ENCODE results near the gene CLMP. TPM values are rescaled to one million over a fixed set of nuclear protein-coding genes. Genes with fewer than 3 reads are reported as not detected.

CLMP gene, protein sequence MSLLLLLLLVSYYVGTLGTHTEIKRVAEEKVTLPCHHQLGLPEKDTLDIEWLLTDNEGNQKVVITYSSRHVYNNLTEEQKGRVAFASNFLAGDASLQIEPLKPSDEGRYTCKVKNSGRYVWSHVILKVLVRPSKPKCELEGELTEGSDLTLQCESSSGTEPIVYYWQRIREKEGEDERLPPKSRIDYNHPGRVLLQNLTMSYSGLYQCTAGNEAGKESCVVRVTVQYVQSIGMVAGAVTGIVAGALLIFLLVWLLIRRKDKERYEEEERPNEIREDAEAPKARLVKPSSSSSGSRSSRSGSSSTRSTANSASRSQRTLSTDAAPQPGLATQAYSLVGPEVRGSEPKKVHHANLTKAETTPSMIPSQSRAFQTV
- 16.1 and 17.3 TPM in 2 replicates for total RNA-seq (2014; rRNA removed; shearing (Covaris generic))

DNA sequence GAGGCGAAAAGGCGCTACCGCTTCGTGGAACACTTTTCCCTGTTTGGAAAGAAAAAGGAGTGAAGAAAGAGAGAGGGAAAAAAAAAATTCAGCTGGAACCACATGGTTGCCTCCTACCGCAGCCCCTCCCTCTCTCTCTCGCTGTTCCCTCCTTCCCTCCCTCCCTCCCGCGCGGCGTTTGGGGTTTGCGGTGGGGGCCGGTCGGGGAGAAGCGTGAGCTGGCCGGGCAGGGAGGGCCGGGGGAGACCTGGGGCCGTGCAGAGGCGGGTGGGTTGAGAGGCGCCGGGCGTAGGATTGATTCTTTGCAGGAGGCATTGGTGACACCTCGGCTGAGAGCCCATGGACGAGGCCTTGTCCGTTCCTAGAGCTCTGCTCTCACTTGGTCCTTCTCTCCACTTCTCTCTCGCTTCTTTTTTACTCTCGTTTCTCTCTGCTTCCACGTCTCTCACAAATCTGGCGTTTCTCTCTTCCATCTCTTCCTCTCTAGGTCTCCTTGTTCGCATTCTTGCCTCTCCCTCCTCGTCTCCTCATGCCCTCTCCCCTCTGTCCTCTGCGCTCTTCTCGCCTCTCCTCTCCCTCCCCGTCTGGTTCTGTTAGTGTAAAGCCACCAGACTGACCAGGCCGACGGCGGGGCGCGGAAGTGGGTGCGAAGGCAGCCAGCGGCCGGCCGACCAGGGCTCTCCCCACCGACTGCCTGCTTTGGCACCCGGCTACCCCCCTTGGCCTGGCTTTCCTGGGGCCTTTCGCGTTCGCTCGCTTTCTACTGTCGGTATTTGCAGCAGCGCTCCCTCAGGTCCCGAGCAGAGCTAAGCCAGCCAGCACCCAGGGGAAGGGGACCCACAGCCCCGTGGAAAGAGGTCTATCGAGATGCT, at the start of gene CLMP:
TSS of gene CLMP (minus strand) at position 61 of the 872 bp plus-strand sequence. CDS start 308 bp downstream, outside the sequence.
- peak; percentile 50 to 60 for DNase-seq
- no peaks in the 10 kb centered on the region for H3K27me3 ChIP-seq
- no peaks in the 10 kb centered on the region for H3K9me3 ChIP-seq (replicated peaks)
- peak within 1 kb of the TSS; percentile 58 for H3K27ac ChIP-seq
- H3K4me1 ChIP-seq, result 0 out of 2 replicates have a peak, but pooled peaks cover 4% of the 10 kb centered on the region
- peak within 1 kb of the TSS; percentile 67 for H3K4me3 ChIP-seq
- H3K36me3 ChIP-seq, result no peaks in the 10 kb centered on the region

DNA sequence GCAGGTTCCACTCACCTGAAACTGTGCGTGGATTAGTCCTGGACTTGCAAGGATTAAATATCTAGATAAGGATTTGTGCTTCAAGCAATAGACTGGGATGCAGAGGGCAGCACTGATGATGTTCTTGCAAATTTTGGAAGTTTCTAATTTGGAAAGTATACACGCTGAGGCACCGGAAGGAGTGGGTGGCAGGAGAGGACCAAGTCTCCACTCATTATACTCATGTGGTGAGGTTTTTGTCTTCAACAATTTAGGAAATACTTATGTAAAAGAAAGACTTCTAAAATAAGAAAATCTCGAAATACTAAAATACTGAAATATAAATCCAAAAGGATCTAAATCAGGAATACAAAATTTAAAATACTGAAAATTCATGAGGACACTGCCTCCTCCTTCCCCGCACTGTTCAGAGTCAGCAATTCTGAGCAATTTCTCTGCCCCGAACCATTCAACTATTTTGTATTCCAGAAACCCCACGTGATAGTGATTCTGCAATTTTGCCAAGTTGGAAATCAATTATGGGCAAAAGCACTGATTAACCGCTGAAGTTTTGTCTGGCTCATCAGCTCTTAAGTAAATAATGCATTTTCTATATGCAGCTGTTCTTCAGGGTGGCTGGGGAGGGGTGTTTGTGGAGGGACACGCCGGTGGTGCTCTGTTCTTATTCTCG, 47.0 kb upstream of the CLMP start:
- Histone ChIP-seq H3K27ac (no peak overlapping the region), H3K27me3 (no peaks in the 10 kb centered on the region), H3K36me3 (no peaks in the 10 kb centered on the region), H3K9me3 (replicated peaks) (no peaks in the 10 kb centered on the region; the same call in 1 of the 2 replicates), H3K4me1 (peaks cover 18% of the 10 kb centered on the region), H3K4me3 (no peak overlapping the region)
- no peak for DNase-seq

DNA sequence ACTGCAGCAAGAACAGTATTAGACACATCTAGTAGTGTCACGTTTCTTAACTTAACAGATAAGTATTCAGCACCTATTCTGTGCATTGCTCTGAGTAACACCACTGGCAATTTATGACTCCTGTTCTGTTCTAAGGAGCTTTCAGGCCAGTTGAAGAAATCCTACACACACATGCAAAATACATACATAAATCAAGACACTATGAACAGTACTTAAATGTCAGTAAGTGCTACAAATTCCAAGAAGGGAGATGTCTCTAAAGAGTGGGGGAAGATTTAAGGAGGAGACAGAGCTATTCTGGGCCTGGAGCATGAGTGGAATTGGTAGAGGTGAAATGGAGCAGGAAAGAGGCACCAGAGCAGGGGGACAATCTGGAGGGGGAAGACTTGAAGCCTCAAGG, 46.2 kb upstream of the CLMP start:
- Histone ChIP-seq H3K4me1 (peaks cover 18% of the 10 kb centered on the region), H3K27ac (no peak overlapping the region), H3K4me3 (no peak overlapping the region), H3K9me3 (replicated peaks) (no peaks in the 10 kb centered on the region; the same call in 1 of the 2 replicates), H3K36me3 (no peaks in the 10 kb centered on the region), H3K27me3 (no peaks in the 10 kb centered on the region)
- DNase-seq, result no peak

DNA sequence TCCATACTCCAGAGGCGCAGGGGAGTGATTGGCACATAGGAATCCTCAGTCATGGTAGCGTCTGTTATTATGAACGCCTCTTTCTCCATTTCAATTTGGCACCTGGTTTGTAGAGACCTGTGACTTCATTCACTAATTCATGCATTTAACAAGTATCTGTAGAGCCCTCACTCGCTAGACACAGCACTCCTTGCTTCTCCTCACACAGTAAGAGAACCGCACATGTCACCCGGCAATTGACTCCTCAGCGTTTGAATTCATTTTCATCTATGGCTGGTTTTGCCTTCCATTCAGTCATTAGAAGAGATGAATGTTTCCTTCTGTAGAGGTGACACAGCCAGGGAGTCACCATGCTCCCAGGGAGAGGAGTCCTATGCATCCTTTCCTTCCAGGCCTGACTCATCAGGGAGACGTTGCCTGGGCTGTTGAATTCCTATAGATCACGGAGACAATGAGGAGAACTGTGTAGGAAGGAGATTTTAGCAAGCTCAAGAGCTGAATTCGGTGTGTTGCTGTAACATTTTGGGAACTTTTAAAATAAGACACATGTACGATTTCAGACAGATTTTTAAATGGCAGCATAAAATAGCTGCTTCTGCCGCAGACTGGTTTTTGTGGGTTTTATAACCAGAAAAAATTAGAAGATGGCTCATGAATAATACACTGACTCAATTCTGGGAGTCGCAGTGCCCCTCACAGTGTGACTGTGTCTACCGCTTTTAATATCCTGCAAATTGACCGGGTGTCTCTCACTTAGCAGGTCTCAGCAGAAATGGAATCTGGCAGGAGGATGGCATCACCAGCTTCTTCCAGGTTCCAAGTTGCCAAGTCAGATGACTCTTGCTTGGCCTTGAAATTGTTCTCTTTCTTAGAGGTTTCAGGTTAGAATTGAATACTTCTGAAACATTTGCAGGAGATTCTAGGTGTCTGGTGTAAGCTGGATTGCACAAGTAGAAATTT, 44.4 kb upstream of the CLMP start:
- Histone ChIP-seq H3K4me1 (peaks cover 18% of the 10 kb centered on the region), H3K27ac (no peak overlapping the region), H3K9me3 (replicated peaks) (no peaks in the 10 kb centered on the region; the same call in 1 of the 2 replicates), H3K27me3 (no peaks in the 10 kb centered on the region), H3K4me3 (no peak overlapping the region), H3K36me3 (no peaks in the 10 kb centered on the region)
- no peak for DNase-seq

DNA sequence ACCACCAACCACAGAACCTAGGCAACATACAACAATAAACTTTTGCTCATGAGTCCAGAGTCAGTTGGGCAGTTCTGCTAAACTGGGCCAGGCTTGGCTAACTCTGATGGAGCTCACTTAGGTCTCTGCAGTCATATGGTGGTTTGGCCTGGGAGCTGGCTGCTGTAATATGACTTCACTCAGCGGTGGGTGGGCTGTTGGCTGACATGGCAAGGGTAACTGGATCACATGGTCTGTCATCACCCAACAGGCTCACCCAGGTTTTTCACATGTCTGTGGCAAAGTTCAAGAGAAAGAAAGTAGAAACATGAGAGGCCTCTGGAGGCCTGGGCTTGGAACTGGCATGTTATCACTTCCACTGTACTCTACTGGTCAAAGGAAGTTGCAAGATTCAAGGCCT, 43.2 kb upstream of the CLMP start:
- no peak overlapping the region for H3K27ac ChIP-seq
- no peak overlapping the region for H3K4me3 ChIP-seq
- H3K9me3 ChIP-seq (replicated peaks), result no peaks in the 10 kb centered on the region; the same call in 1 of the 2 replicates
- DNase-seq, result peak; percentile 28 to 37
- no peaks in the 10 kb centered on the region for H3K27me3 ChIP-seq
- H3K36me3 ChIP-seq, result no peaks in the 10 kb centered on the region
- peaks cover 15% of the 10 kb centered on the region for H3K4me1 ChIP-seq

DNA sequence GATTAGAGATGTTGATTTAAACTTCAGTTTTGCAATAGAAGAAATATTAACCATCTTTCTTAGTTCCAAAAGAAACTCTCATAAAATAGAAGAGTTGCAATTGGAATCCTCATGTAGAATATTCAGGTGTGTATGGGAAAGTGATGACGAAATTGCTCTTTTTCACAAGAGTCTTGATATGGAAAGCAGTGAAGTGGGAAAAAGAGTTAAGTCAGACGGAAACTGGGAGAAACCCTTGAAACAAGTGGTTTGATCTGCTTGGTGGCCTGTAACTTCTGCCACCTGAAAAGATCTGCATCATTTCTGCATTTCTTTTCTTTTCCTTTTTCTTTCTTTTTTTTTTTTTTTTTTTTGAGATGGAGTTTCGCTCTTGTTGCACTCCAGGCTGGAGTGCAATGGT, 41.8 kb upstream of the CLMP start:
- no peaks in the 10 kb centered on the region for H3K27me3 ChIP-seq
- H3K4me1 ChIP-seq, result peaks cover 1% of the 10 kb centered on the region
- no peaks in the 10 kb centered on the region; the same call in 1 of the 2 replicates for H3K9me3 ChIP-seq (replicated peaks)
- DNase-seq, result no peak
- no peak overlapping the region for H3K27ac ChIP-seq
- H3K4me3 ChIP-seq, result no peak overlapping the region
- no peaks in the 10 kb centered on the region for H3K36me3 ChIP-seq

DNA sequence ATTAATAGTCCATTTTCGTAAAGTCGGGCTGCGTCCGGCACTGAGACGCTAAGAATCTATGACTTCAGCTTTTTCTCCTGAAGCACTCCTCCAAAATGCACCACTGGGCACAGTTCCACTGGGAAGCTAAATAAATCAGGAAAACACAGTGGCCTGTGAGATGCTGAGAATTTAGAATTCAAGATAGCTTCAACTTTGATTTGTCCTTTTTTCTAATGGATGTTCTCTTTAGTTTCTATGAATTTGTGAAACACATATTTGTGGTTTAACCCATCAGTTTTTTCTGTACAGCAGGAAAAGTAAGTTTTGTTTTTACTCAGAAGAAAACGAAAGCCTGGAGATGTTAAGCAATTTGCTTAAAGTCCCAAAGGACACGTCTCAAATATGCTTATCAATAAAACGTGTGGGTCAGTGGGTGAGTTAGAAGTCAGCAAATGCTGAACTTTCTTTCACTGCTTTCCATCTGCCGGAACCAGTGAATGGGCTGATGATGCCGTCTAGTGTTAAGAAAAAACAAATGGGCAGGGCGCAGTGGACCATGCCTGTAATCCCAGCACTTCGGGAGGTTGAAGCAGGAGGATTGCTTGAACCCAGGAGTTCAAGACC, 40.7 kb upstream of the CLMP start:
- Histone ChIP-seq H3K9me3 (replicated peaks) (no peaks in the 10 kb centered on the region), H3K4me3 (no peak overlapping the region), H3K4me1 (no peaks in the 10 kb centered on the region), H3K27me3 (no peaks in the 10 kb centered on the region), H3K27ac (no peak overlapping the region), H3K36me3 (no peaks in the 10 kb centered on the region)
- no peak for DNase-seq

DNA sequence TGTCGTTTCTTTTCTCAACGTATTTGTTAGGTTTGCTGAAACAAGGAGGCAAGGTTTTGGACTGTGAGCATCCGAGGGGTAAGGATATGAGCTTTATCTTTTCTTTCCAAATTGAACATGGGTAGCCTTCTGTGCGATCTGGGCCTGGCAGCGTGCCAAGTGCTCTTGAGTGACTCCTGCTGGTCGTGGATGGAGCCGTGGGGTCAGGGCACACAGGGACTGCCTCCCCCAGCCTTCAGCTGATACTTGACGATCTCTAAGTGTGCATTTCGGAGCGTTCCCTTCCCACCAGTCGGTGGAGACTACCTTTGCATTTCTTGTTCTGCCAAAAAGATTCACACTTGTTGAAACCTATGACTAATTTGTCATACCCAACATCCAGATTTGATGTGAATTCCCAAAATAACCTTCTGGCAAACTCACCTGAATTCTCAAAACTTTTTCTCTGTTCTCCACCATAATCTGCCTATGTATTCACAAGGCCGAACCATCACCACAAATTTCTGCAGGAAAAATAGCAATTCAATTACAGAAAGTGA, 40.1 kb upstream of the CLMP start:
- Histone ChIP-seq H3K36me3 (no peaks in the 10 kb centered on the region), H3K9me3 (replicated peaks) (no peaks in the 10 kb centered on the region), H3K4me1 (no peaks in the 10 kb centered on the region), H3K4me3 (no peak overlapping the region), H3K27me3 (no peaks in the 10 kb centered on the region), H3K27ac (no peak overlapping the region)
- peak; percentile 29 to 58 for DNase-seq

DNA sequence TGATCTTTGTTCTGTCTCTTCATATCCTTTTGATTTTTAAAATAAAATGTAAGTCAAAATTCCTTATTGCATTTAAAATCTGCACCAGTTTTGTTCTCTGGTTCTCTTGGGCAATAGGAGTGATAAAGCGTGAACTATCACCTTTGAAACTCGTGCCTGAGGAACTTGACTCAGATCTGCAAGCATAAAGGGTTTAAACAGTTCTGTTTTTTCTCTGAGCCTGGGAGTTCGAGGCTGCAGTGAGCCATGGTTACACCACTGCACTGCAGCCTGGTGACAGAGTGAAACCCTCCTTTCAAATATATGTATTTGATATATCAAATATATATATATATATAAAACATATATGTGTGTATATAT, 38.9 kb upstream of the CLMP start:
- DNase-seq, result no peak
- H3K4me1 ChIP-seq, result no peaks in the 10 kb centered on the region

DNA sequence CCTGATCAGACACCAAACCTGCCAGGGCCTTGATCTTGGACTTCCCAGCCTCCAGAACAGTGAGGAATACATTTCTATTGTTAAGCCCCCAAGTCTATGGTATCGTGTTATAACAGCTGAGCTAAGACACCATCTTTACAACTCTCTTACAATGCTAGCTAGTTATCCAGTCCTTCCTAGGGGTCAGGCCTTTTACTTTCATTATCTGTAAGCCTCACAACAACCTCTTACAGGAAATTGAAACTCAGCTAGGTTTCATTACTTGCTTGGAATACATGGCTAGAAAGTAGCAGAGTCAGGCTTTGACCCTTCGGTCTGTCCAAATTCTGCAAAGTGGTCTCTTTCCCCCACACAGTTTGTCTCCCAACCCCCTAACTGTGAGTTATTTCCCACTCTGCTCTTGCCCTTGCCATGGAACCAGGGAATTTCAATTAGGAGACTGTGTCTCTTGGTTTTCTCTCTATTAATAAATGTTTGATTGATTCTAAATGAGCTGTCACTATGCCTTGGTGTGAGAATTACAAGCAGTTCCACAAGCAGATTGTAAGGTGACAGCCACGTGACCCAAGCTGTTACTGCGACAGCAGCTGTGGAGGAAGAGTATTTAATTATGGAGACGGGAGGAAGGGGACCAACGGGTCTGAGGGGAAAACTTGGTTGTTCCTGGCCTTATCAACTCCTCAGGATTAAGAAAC, 38.4 kb upstream of the CLMP start:
- Histone ChIP-seq H3K27ac (no peak overlapping the region), H3K4me3 (no peak overlapping the region), H3K4me1 (no peaks in the 10 kb centered on the region), H3K36me3 (no peaks in the 10 kb centered on the region), H3K9me3 (replicated peaks) (no peaks in the 10 kb centered on the region), H3K27me3 (no peaks in the 10 kb centered on the region)
- no peak for DNase-seq

More for the DNA sequence above, 38.9 kb upstream of the CLMP start:
- Histone ChIP-seq H3K27me3 (no peaks in the 10 kb centered on the region), H3K27ac (no peak overlapping the region), H3K36me3 (no peaks in the 10 kb centered on the region), H3K9me3 (replicated peaks) (no peaks in the 10 kb centered on the region), H3K4me3 (no peak overlapping the region)

DNA sequence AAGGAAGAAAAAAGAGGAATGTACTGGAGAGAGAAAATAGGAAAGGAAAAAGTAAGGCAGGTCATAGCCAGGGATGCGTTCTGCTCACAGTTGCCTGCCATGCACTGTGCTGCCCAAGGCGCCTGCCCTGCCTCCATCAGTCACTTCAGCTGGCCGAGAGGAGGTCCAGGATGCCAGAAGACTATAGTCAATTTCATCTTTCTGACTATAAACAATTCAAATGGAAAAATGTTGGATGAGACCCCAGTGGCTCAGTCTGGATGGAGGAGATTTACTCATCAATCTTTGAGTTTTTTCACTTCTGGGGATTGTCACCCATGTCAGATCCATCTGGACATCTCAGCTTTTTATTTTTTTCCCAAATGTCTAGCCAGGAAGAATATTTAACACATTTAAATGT, 36.7 kb upstream of the CLMP start:
- DNase-seq, result no peak
- Histone ChIP-seq H3K36me3 (no peaks in the 10 kb centered on the region), H3K9me3 (replicated peaks) (no peaks in the 10 kb centered on the region), H3K4me1 (no peaks in the 10 kb centered on the region), H3K4me3 (no peak overlapping the region), H3K27me3 (no peaks in the 10 kb centered on the region), H3K27ac (no peak overlapping the region)

DNA sequence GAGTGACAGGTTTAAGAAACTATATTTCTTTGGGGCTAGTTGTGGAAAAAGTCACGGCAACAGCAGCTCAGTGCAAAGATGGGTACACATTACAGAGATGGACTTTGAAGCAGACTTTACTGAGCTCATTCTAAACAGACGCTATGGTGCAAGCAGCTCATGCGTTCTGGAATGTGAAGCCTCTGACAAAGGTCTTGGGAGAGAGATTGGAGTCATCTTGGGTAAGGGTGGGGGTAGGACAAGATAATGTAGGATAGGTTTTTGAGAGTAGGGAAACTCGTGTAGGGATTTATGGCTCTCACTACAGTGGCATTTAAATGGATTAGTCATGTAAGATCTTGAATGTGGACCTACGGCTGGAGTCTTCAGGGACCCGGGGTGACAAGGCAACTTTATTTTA, 36.2 kb upstream of the CLMP start:
- Histone ChIP-seq H3K36me3 (no peaks in the 10 kb centered on the region), H3K4me3 (no peak overlapping the region), H3K27ac (no peak overlapping the region), H3K4me1 (no peaks in the 10 kb centered on the region), H3K9me3 (replicated peaks) (no peaks in the 10 kb centered on the region), H3K27me3 (no peaks in the 10 kb centered on the region)
- no peak for DNase-seq

DNA sequence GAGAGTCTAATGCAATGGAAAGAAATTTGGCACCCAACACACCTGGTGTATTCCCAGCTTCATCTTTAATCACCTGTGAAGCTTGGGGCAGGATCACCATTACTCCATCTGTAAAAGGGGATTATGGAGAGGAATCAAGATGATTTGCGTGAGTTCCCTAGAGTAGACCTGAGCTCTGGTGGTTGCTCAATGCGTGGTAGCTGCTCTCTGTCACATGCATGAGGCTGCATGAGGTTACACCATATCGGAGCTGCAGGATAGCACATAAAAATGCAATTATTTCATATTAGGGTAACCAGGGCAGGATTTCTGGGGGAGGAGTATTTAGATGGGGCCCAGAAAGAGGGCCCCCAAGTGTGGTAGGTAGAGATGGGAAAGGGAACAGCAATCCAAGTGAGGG, 35.3 kb upstream of the CLMP start:
- no peak overlapping the region for H3K27ac ChIP-seq
- H3K27me3 ChIP-seq, result no peaks in the 10 kb centered on the region
- H3K4me3 ChIP-seq, result no peak overlapping the region
- H3K4me1 ChIP-seq, result no peaks in the 10 kb centered on the region
- H3K36me3 ChIP-seq, result no peaks in the 10 kb centered on the region
- H3K9me3 ChIP-seq (replicated peaks), result no peaks in the 10 kb centered on the region
- no peak for DNase-seq

All from SJCRH30 (cell line).